HG02623 (cell line): ENCODE measurements around the gene CHCHD1.
"Not testable (repeated sequence)": the region's sequence is repeated elsewhere in the genome, so short reads cannot be mapped to it uniquely, and the experiment has no call there.

Experiments
- ATAC-seq: cut with Tn5 transposase; IDR thresholded peaks from one replicate; pipeline ENCODE4 v1.9.1; 2021; ENCODE audit warnings: moderate library complexity; ENCODE audit not compliant: unreplicated experiment

CHCHD1 gene

GRCh38 chr10:73809061-73809818 is 27.4 kb downstream of the CHCHD1 start:
- no peak for ATAC-seq

- no peak for ATAC-seq
These were observed 28.5 kb downstream of the CHCHD1 start for GRCh38 chr10:73810358-73810734.

GRCh38 chr10:73810735-73811465 is 29.1 kb downstream of the CHCHD1 start:
- peak; percentile 17 for ATAC-seq

- no peak for ATAC-seq
These were observed 30.8 kb downstream of the CHCHD1 start for GRCh38 chr10:73812657-73813056.

GRCh38 chr10:73813333-73813732 is 31.5 kb downstream of the CHCHD1 start:
- ATAC-seq, result no peak

GRCh38 chr10:73814276-73814895 is 32.5 kb downstream of the CHCHD1 start:
- ATAC-seq, result no peak

GRCh38 chr10:73814896-73815718 is 33.3 kb downstream of the CHCHD1 start:
- ATAC-seq, result no peak

GRCh38 chr10:73815719-73816030 is 33.8 kb downstream of the CHCHD1 start:
- no peak for ATAC-seq

GRCh38 chr10:73816917-73817729 is 35.3 kb downstream of the CHCHD1 start:
- ATAC-seq, result no peak

GRCh38 chr10:73817826-73818225 is 36.0 kb downstream of the CHCHD1 start:
- no peak for ATAC-seq

- ATAC-seq, result no peak
These were observed 36.6 kb downstream of the CHCHD1 start for GRCh38 chr10:73818402-73818801.

- ATAC-seq, result no peak
These were observed 37.2 kb downstream of the CHCHD1 start for GRCh38 chr10:73819081-73819480.

GRCh38 chr10:73819513-73820093 is 37.8 kb downstream of the CHCHD1 start:
- no peak for ATAC-seq

GRCh38 chr10:73823391-73823790 is 41.5 kb downstream of the CHCHD1 start:
- no peak for ATAC-seq

GRCh38 chr10:73824146-73824725 is 42.4 kb downstream of the CHCHD1 start:
- no peak for ATAC-seq

GRCh38 chr10:73827346-73828089 is 45.7 kb downstream of the CHCHD1 start:
- ATAC-seq, result no peak

- ATAC-seq, result no peak
These were observed 46.3 kb downstream of the CHCHD1 start for GRCh38 chr10:73828161-73828560.

- not testable (repeated sequence) for ATAC-seq
These were observed 47.2 kb downstream of the CHCHD1 start for GRCh38 chr10:73829090-73829489.
